SK-N-SH (cell line): ENCODE data around the gene IDH3G. TPM values are rescaled to one million over a fixed set of nuclear protein-coding genes. Genes with fewer than 3 reads are reported as not detected.

Experiments used
- CTCF ChIA-PET: fragments of 300-600, 350-600 bp; formaldehyde crosslinking; extraction: SDS; loops from one replicate; lab custom pipeline; 2021; lab: Yijun Ruan, JAX
- POLR2A ChIA-PET: fragments of 350-600 bp; sonication (Branson Sonifier 250); formaldehyde crosslinking; extraction: SDS; loops from one replicate; lab custom pipeline; 2020; ENCODE audit warnings: antibody characterized with exemption, inconsistent platforms; lab: Yijun Ruan, JAX
- DNase-seq: peaks from one replicate; pipeline ENCODE4 v3.0.0; 2012
- H2AFZ ChIP-seq: fragments of 200-600 bp; sonication (generic); 2 replicates; pipeline ENCODE4 v1.8.1; 2016; ENCODE audit warnings: antibody characterized with exemption, mild to moderate bottlenecking, low read depth
- H3F3A ChIP-seq: fragments of 200-600 bp; sonication (generic); replicated peaks from 2 replicates; pipeline ENCODE3; 2016; ENCODE audit warnings: antibody characterized with exemption, mild to moderate bottlenecking; ENCODE audit not compliant: insufficient read depth
- H3K27ac ChIP-seq, 2 experiments: fragments of 200-500 bp in 1 of 2; fragments of 200-600 bp in 1 of 2; sonication (Bioruptor generic) in 1 of 2; sonication (generic), shearing (Covaris generic) in 1 of 2; 2 replicates each; pipeline versions ENCODE4 v1.5.1 to v1.6.1; 2014 to 2016; ENCODE audit warnings: low read depth in 2 of 2, inconsistent platforms in 1 of 2, low read length in 1 of 2, mild to moderate bottlenecking in 1 of 2, mixed read lengths in 1 of 2
- H3K27me3 ChIP-seq: fragments of 200-600 bp; sonication (generic), shearing (Covaris generic); 2 replicates; pipeline ENCODE4 v1.6.1; 2016; ENCODE audit warnings: mixed run types; ENCODE audit not compliant: insufficient read depth
- H3K36me3 ChIP-seq, 2 experiments: fragments of 200-500 bp in 1 of 2; fragments of 200-600 bp in 1 of 2; sonication (Bioruptor generic) in 1 of 2; sonication (generic) in 1 of 2; replicated peaks in 1 of 2; 2 replicates each; pipeline versions ENCODE3 to v1.5.1; 2014 to 2016; ENCODE audit warnings: low read length in 1 of 2, mild to moderate bottlenecking in 1 of 2; ENCODE audit not compliant: insufficient read depth in 2 of 2, control insufficient read depth in 1 of 2
- H3K4me1 ChIP-seq, 2 experiments: fragments of 200-500 bp in 1 of 2; fragments of 200-600 bp in 1 of 2; sonication (Bioruptor generic) in 1 of 2; sonication (generic), shearing (Covaris generic) in 1 of 2; 2 replicates each; pipeline versions ENCODE4 v1.5.1 to v1.6.1; 2014 to 2016; ENCODE audit warnings: low read depth in 1 of 2, low read length in 1 of 2, mixed run types in 1 of 2; ENCODE audit not compliant: insufficient read depth in 2 of 2, control insufficient read depth in 1 of 2
- H3K4me2 ChIP-seq: fragments of 200-600 bp; sonication (generic), shearing (Covaris generic); 2 replicates; pipeline ENCODE4 v1.6.1; 2017; ENCODE audit warnings: mixed run types
- H3K4me3 ChIP-seq, 2 experiments: fragments of 200-500 bp in 1 of 2; fragments of 200-600 bp in 1 of 2; sonication (Bioruptor generic) in 1 of 2; sonication (generic), shearing (Covaris generic) in 1 of 2; 2 replicates each; pipeline versions ENCODE4 v1.5.1 to v1.8.1; 2014 to 2016; ENCODE audit warnings: low read depth in 2 of 2, inconsistent platforms in 1 of 2, low read length in 1 of 2, mild to moderate bottlenecking in 1 of 2, mixed read lengths in 1 of 2, moderate library complexity in 1 of 2
- H3K79me2 ChIP-seq: fragments of 200-600 bp; sonication (generic); 2 replicates; pipeline ENCODE4 v1.8.1; 2017; ENCODE audit warnings: mild to moderate bottlenecking; ENCODE audit not compliant: insufficient read depth
- H3K9ac ChIP-seq: fragments of 200-600 bp; sonication (generic); 2 replicates; pipeline ENCODE4 v1.6.1; 2017; ENCODE audit warnings: mixed run types
- H3K9me2 ChIP-seq: fragments of 200-600 bp; sonication (generic); 2 replicates; pipeline ENCODE4 v1.6.1; 2017; ENCODE audit warnings: mixed run types
- H3K9me3 ChIP-seq: fragments of 200-600 bp; sonication (generic); 2 replicates; pipeline ENCODE4 v1.6.1; 2017; ENCODE audit warnings: mixed run types, mild to moderate bottlenecking, moderate library complexity
- H4K20me1 ChIP-seq: fragments of 200-600 bp; sonication (generic); 2 replicates; pipeline ENCODE4 v1.6.1; 2017; ENCODE audit warnings: mild to moderate bottlenecking, mixed run types; ENCODE audit not compliant: insufficient read depth
- CHD2 ChIP-seq: fragments of 150-350 bp; IDR thresholded peaks from 2 replicates; pipeline ENCODE4 v1.6.1; 2018; ENCODE audit warnings: low read length; ENCODE audit not compliant: partially characterized antibody
- CTCF ChIP-seq: fragments of 200-600 bp; sonication (generic); IDR thresholded peaks from 2 replicates; pipeline ENCODE4 v1.6.1; 2017; ENCODE audit warnings: antibody characterized with exemption, mild to moderate bottlenecking, moderate library complexity
- FOXJ3 ChIP-seq: sonication (generic); formaldehyde crosslinking; IDR thresholded peaks from 2 replicates; pipeline ENCODE4 v1.5.1; 2020; ENCODE audit warnings: mild to moderate bottlenecking, missing genetic modification reagents
- GABPA ChIP-seq: IDR thresholded peaks from 2 replicates; pipeline ENCODE4 v1.4.0; 2012; ENCODE audit warnings: low read depth, mild to moderate bottlenecking
- MEF2A ChIP-seq: IDR thresholded peaks from 2 replicates; pipeline ENCODE4 v1.4.0; 2012; ENCODE audit warnings: low read depth, borderline replicate concordance
- NFIC ChIP-seq: IDR thresholded peaks from 2 replicates; pipeline ENCODE4 v1.4.0; 2012; ENCODE audit warnings: borderline replicate concordance
- NRF1 ChIP-seq: IDR thresholded peaks from 2 replicates; pipeline ENCODE4 v1.6.1; 2012; ENCODE audit warnings: low read depth, mild to moderate bottlenecking, low read length
- RAD21 ChIP-seq: IDR thresholded peaks from 2 replicates; pipeline ENCODE4 v1.6.1; 2012; ENCODE audit warnings: mild to moderate bottlenecking, low read length
- RFX5 ChIP-seq: IDR thresholded peaks from 2 replicates; pipeline ENCODE4 v1.6.1; 2012; ENCODE audit warnings: mild to moderate bottlenecking, improper control_type of control experiment, low read length
- SIN3A ChIP-seq: IDR thresholded peaks from 2 replicates; pipeline ENCODE4 v1.6.1; 2012; ENCODE audit warnings: low read depth, mild to moderate bottlenecking, low read length, moderate library complexity, borderline replicate concordance
- SMC3 ChIP-seq: IDR thresholded peaks from 2 replicates; pipeline ENCODE4 v1.6.1; 2012; ENCODE audit warnings: low read depth, low read length, improper control_type of control experiment
- TAF1 ChIP-seq: IDR thresholded peaks from 2 replicates; pipeline ENCODE4 v1.6.1; 2012; ENCODE audit warnings: low read depth, mild to moderate bottlenecking, low read length, moderate library complexity, borderline replicate concordance
- TCF12 ChIP-seq: IDR thresholded peaks from 2 replicates; pipeline ENCODE4 v1.4.0; 2012
- USF1 ChIP-seq: IDR thresholded peaks from 2 replicates; pipeline ENCODE4 v1.4.0; 2012; ENCODE audit warnings: low read depth, borderline replicate concordance
- YY1 ChIP-seq: IDR thresholded peaks from 2 replicates; pipeline ENCODE4 v1.4.0; 2012; ENCODE audit warnings: low read depth, mild to moderate bottlenecking
- WGBS: methylation state at CpG from one replicate; pipeline ENCODE4 v1.1.6; 2017; ENCODE audit warnings: low lambda C conversion rate; 5-methylcytosine and 5-hydroxymethylcytosine counted together
- polyA plus RNA-seq, 3 experiments: library from polyadenylated mRNA; depleted of rRNA; stranded (reverse); fragments of >200 nt; gene quantifications; 2 replicates each; pipeline ENCODE4 v1.2.3, GENCODE V29; 2012
- TF ChIP-seq, protein P1 (sequence below): IDR thresholded peaks from 2 replicates; pipeline ENCODE4; 2012
- TF ChIP-seq, protein P2 (sequence below): fragments of 150-350 bp; IDR thresholded peaks from 2 replicates; pipeline ENCODE4 v1.6.1; 2017; ENCODE audit warnings: antibody characterized with exemption, low read length, low read depth, borderline replicate concordance
- TF ChIP-seq, protein P3 (sequence below): IDR thresholded peaks from 2 replicates; pipeline ENCODE4 v1.4.0; 2012; ENCODE audit warnings: low read depth
- TF ChIP-seq, protein P4 (sequence below): IDR thresholded peaks from 2 replicates; pipeline ENCODE4 v1.6.1; 2012; ENCODE audit warnings: mild to moderate bottlenecking, low read depth, low read length, moderate library complexity

Gene IDH3G
- polyA plus RNA-seq, 1 of the 3 experiments (the other 2 are of a cell fraction): 107 TPM

DNA sequence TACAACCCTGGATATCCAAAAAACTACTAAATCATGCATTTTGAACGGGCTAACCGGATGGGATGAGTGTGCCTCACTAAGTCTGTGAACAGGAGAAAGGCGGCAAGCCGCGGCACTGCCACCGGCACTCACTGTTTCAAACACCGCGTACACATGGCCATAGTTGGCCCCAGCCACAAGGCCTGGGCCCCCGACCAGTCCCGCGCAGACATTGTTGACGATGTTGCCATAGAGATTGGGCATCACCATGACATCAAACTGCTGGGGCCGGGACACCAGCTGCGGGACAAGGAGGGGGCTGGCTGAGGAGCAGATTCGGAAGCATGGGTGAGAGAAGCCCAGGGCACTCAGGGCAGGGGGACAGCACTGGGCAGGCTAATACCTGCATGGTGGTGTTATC is 7.5 kb downstream of the IDH3G start:
- H3K9me3 ChIP-seq: no peaks in the 10 kb centered on the region
- H3K36me3 ChIP-seq: peaks cover 0 to 6% of the 10 kb centered on the region in 2 experiments
- TF ChIP-seq NRF1 (no peak), TCF12 (no peak), RAD21 (no peak), RFX5 (no peak), TAF1 (no peak), FOXJ3 (CRISPR knock-in tag) (no peak), CHD2 (no peak), NFIC (no peak), SMC3 (no peak), USF1 (no peak), MEF2A (no peak), GABPA (no peak), CTCF (no peak), SIN3A (no peak), YY1 (no peak)
- TF ChIP-seq, protein P1, sequence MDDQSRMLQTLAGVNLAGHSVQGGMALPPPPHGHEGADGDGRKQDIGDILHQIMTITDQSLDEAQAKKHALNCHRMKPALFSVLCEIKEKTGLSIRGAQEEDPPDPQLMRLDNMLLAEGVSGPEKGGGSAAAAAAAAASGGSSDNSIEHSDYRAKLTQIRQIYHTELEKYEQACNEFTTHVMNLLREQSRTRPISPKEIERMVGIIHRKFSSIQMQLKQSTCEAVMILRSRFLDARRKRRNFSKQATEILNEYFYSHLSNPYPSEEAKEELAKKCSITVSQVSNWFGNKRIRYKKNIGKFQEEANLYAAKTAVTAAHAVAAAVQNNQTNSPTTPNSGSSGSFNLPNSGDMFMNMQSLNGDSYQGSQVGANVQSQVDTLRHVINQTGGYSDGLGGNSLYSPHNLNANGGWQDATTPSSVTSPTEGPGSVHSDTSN: no peak
- TF ChIP-seq, protein P2, sequence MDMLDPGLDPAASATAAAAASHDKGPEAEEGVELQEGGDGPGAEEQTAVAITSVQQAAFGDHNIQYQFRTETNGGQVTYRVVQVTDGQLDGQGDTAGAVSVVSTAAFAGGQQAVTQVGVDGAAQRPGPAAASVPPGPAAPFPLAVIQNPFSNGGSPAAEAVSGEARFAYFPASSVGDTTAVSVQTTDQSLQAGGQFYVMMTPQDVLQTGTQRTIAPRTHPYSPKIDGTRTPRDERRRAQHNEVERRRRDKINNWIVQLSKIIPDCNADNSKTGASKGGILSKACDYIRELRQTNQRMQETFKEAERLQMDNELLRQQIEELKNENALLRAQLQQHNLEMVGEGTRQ: no peak
- TF ChIP-seq, protein P3, sequence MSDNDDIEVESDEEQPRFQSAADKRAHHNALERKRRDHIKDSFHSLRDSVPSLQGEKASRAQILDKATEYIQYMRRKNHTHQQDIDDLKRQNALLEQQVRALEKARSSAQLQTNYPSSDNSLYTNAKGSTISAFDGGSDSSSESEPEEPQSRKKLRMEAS: no peak
- TF ChIP-seq, protein P4, sequence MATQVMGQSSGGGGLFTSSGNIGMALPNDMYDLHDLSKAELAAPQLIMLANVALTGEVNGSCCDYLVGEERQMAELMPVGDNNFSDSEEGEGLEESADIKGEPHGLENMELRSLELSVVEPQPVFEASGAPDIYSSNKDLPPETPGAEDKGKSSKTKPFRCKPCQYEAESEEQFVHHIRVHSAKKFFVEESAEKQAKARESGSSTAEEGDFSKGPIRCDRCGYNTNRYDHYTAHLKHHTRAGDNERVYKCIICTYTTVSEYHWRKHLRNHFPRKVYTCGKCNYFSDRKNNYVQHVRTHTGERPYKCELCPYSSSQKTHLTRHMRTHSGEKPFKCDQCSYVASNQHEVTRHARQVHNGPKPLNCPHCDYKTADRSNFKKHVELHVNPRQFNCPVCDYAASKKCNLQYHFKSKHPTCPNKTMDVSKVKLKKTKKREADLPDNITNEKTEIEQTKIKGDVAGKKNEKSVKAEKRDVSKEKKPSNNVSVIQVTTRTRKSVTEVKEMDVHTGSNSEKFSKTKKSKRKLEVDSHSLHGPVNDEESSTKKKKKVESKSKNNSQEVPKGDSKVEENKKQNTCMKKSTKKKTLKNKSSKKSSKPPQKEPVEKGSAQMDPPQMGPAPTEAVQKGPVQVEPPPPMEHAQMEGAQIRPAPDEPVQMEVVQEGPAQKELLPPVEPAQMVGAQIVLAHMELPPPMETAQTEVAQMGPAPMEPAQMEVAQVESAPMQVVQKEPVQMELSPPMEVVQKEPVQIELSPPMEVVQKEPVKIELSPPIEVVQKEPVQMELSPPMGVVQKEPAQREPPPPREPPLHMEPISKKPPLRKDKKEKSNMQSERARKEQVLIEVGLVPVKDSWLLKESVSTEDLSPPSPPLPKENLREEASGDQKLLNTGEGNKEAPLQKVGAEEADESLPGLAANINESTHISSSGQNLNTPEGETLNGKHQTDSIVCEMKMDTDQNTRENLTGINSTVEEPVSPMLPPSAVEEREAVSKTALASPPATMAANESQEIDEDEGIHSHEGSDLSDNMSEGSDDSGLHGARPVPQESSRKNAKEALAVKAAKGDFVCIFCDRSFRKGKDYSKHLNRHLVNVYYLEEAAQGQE: no peak
- H2AFZ ChIP-seq: no peak overlapping the region
- H3K79me2 ChIP-seq: peaks cover 6% of the 10 kb centered on the region; the same call in 1 of the 2 replicates
- H3K9me2 ChIP-seq: no peaks in the 10 kb centered on the region
- CTCF ChIA-PET: no interaction called here
- peaks cover 10% of the 10 kb centered on the region; the same call in 1 of the 2 replicates for H3K27me3 ChIP-seq
- H3F3A ChIP-seq: no peaks in the 10 kb centered on the region
- POLR2A ChIA-PET: no interaction called here
- WGBS: 38% methylated on average over 5 of the region's 15 CpGs
- DNase-seq: no peak
- no peak overlapping the region for H3K4me3 ChIP-seq
- 0 out of 2 replicates have a peak, but pooled peaks cover 7% of the 10 kb centered on the region for H4K20me1 ChIP-seq
- H3K4me2 ChIP-seq: no peak overlapping the region
- H3K4me1 ChIP-seq: peaks cover 0 to 15% of the 10 kb centered on the region in 2 experiments; a peak in 1 of 4 replicates
- H3K9ac ChIP-seq: no peak overlapping the region
- H3K27ac ChIP-seq: no peak overlapping the region
